Measurements from ENCODE around the gene EOMES.

DNA sequence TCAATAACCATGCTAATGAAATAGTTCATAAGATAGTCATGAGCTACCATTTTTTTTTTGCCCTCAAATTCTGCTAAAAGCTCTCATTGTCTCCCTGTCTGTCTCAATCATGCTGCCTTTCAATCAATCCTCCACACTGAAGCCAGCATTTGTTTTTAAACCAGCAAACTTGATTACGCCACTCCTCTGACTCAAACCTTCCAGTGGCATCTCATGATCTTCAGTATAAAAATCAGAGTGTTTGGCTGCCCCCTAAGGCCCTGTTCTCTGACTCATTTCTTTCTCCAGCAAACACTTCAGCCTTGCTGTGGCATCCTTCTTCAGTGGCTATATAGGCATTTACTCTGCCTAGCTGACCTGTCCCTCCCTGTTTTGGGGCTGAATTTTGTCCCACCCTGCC lies 36.0 kb upstream of the EOMES start:
- TF ChIP-seq, protein P1, sequence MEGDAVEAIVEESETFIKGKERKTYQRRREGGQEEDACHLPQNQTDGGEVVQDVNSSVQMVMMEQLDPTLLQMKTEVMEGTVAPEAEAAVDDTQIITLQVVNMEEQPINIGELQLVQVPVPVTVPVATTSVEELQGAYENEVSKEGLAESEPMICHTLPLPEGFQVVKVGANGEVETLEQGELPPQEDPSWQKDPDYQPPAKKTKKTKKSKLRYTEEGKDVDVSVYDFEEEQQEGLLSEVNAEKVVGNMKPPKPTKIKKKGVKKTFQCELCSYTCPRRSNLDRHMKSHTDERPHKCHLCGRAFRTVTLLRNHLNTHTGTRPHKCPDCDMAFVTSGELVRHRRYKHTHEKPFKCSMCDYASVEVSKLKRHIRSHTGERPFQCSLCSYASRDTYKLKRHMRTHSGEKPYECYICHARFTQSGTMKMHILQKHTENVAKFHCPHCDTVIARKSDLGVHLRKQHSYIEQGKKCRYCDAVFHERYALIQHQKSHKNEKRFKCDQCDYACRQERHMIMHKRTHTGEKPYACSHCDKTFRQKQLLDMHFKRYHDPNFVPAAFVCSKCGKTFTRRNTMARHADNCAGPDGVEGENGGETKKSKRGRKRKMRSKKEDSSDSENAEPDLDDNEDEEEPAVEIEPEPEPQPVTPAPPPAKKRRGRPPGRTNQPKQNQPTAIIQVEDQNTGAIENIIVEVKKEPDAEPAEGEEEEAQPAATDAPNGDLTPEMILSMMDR (IDR thresholded peaks at IDR 0.05; ENCODE audit: insufficient read depth, low read depth, low read length), result no peak
- TF ChIP-seq EZH2 (IDR thresholded peaks at IDR 0.05; ENCODE audit: insufficient read depth, low read length), result no peak
